Thyroid gland (tissue), 4 donors: Measurements from ENCODE around the gene PDXDC1.
"Not testable (repeated sequence)": the region's sequence is repeated elsewhere in the genome, so short reads cannot be mapped to it uniquely, and the experiment has no call there.

Experiments
- POLR2A ChIP-seq, 2 donors: fragments of 450-650 bp; IDR thresholded peaks; one replicate each; pipeline ENCODE4 v1.6.1; 2017; ENCODE audit warnings: antibody characterized with exemption in 2 of 2, mild to moderate bottlenecking in 2 of 2, moderate library complexity in 1 of 2
- TF ChIP-seq, protein P1 (sequence below), 6 experiments: fragments of 200-600 bp in 3 of 6; fragments of 450-650 bp in 3 of 6; sonication (generic) in 3 of 6; IDR thresholded peaks; one replicate each; pipeline ENCODE4 v1.5.1; 2016 to 2019; ENCODE audit warnings: antibody characterized with exemption in 6 of 6, mild to moderate bottlenecking in 2 of 6, inconsistent platforms in 1 of 6, moderate library complexity in 1 of 6

DNA sequence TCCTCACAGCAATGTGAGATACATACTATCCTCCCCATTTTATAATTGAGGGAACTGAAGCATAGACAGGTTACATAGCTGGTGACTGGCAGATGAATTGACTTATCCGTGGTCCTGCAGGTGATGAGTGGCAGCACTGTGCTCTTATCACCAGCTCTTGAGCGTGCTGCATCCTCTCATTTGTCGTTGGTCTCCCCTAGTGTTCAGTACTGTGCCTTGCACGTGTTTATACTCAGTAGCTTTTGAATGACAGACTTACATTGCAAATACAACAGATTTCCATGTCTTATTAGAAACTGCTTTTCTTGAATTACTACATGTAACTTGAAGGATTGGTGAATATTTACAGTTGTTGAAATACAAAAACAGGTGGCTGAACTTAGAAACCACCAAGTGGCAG lies 47.4 kb downstream of the PDXDC1 start:
- TF ChIP-seq, protein P1, sequence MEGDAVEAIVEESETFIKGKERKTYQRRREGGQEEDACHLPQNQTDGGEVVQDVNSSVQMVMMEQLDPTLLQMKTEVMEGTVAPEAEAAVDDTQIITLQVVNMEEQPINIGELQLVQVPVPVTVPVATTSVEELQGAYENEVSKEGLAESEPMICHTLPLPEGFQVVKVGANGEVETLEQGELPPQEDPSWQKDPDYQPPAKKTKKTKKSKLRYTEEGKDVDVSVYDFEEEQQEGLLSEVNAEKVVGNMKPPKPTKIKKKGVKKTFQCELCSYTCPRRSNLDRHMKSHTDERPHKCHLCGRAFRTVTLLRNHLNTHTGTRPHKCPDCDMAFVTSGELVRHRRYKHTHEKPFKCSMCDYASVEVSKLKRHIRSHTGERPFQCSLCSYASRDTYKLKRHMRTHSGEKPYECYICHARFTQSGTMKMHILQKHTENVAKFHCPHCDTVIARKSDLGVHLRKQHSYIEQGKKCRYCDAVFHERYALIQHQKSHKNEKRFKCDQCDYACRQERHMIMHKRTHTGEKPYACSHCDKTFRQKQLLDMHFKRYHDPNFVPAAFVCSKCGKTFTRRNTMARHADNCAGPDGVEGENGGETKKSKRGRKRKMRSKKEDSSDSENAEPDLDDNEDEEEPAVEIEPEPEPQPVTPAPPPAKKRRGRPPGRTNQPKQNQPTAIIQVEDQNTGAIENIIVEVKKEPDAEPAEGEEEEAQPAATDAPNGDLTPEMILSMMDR (IDR thresholded peaks at IDR 0.05), result peak in 2 of 6 experiments; percentile 3 to 31
- not testable (repeated sequence) for TF ChIP-seq POLR2A (IDR thresholded peaks at IDR 0.05)
